Inferior parietal cortex (tissue), 1 donor: Measurements from ENCODE around the gene PLA2G2E.
"Not testable (repeated sequence)": the region's sequence is repeated elsewhere in the genome, so short reads cannot be mapped to it uniquely, and the experiment has no call there.

ENCODE experiments used
- DNase-seq: peaks from one replicate; pipeline ENCODE4 v3.0.0-alpha.2; 2016; ENCODE audit errors: extremely low spot score

The PLA2G2E gene

DNA sequence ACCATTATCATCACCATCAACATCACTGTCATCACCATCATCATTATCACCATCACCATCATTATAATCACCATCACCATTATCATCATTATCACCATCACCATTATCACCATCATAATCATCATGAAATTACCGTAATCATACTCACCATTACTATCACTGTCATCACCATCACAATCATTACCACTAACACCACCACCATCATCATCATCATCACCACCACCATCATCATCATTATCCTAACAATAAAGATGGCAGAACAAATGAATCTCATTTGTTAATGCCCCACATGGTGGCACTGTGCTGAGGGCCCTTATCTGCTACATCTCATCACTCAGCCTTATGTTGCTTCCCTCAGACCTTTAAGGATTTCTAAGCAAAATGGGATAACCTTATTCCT is 9.4 kb upstream of the PLA2G2E start:
- no peak for DNase-seq

DNA sequence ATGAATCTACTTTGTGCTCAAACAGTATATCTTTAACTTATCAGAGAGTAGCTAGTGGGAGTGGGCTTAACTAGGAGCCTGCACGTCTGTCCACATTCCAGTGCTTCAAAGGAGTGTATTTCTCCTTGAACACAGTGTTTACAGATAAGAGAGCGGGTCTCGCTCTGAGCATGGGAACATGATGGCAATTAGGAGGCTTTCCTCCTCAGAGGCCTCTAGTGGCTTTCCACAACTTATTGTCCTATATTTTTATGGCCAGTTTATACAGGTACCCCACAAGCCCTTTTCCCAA is 3.7 kb upstream of the PLA2G2E start:
- DNase-seq = not testable (repeated sequence)

DNA sequence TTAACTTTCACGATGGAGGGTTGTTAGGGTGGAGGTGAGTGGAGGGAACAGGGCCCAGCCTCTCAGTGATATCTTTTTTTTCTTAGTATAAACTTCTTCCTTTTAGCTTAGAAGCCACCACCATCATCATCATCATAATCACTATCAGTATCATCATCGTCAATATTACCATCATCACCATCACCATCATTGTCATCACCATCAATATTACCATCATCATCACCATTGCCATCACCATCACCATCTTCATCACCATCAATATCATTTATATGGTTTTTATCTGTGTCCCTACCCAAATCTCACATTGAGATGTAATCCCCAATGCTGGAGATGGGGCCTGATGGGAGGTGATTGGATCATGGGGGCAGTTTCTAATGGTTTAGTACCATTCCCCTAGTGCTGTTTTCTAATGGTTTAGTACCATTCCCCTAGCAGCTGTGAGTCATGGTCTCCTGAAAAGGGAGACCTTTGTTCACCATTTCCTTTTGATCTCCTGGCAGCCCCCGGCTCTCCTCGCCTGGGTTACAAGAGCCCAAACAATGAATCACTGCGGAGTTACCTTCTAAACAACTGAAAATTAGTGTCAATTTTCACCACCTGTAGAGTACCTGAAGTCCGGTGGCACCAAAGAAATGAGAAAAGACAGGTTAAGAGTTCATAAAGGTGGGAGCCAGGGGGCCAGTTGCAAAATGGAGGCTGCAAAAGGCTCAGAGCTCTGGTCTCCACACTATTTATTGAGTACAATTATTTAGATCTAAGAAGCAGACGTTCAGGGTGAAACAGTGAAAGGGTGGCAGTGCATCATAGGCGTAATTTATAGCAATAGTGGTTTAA is 3.1 kb upstream of the PLA2G2E start:
- no peak for DNase-seq

DNA sequence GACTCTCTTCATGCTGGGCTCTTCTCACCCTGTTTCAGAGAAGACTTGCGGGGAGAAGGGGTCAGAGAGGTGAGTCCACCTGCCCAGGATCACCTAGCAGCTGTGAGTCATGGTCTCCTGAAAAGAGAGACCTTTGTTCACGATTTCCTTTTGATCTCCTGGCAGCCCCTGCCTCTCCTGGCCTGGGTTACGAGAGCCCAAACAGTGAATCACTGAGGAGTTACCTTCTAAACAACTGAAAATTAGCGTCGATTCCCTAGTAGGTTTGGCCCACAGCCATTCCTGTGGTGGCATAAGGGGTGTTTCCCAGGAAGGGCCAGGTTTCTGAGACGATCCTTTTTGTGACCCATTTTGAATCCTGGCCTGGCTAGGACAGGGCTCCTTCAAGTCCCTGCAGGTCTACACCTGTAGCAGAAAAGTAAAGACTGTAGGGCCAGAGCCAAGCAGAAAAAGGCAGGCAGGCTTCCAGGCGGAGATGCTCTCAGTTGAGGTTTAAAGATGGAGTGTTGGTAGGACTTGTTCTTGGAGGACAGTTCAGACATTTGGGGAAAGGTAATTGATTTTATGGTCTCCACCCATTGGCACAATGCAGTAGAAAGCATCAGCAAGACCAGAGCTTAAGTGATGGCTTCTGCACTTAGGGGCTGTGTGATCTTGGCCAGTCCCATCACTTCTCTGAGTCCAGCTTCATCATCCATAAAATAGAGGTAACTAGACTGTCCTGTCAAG is 2.1 kb upstream of the PLA2G2E start:
- DNase-seq = no peak

DNA sequence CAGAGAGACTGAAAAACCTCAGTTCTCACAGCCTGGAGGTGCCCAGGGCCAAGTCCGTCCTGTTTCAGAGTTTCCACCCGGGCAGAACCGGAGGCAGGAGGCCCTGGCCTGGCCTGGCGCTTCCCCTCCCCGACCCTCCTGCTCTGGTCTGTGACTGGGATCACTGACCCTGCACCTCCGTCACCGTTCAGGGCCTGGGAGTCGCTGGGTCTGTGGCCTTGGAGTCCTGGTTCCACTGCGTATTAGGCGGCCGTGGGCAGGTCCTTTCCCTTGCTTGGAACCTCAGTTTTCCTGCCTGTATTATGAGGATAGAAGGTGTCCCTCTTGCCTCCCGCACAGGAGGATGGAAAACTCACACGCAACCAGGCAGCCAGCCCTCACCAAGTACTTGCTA is 533 bp upstream of the PLA2G2E start:
- no peak for DNase-seq

DNA sequence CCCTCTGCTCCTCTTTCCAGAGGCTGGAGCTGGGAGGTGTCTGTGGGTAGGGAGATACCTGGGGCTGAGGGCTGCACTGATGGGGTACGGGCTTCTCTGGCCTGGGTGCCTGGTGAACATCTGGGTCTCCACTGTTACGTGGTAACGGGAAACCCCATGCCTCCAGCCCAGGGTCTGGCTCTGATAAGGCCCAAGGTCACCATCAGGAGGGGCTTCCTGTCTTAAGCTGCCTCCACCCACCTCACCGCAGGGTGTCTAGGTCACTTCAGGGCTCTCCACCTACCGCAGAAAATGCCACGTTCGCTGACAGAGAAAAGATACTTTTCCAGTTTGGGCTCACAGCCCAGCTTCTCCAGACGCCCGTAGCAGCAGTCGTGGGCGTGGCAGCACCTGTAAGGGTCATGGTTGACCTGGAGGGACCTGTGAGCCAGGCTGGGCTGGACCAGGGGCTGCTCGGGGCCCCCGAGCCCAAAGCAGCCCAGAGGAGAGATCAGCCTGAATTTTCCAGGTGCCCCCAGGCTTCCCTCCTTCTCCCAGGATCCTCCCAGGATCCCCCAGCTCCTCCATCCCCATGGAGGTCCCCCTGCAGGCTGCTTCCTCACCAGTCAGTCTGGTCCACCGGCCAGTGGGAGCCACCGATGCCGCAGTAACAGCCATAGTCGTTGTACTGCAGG is 1.3 kb downstream of the PLA2G2E start:
- DNase-seq = no peak

DNA sequence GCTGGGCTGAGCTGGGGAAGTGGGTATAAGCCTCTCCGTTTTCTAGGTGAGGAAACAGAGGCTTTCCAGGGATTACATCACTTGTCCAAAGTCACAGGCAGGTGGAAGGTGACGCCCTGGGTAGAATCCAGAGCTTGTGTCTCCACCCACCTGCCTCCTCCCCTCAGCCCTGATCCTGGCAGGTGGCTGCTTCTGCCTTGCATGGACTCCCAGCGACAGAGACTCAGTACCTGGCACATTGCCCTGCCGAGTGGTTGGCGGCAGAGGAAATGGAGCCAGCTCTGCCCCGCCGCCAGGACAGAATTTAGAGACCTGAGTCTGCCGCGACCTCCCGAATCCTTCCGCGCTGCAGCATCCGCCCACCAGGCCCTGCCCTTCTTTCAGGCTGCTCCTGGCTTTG is 2.1 kb downstream of the PLA2G2E start:
- no peak for DNase-seq

DNA sequence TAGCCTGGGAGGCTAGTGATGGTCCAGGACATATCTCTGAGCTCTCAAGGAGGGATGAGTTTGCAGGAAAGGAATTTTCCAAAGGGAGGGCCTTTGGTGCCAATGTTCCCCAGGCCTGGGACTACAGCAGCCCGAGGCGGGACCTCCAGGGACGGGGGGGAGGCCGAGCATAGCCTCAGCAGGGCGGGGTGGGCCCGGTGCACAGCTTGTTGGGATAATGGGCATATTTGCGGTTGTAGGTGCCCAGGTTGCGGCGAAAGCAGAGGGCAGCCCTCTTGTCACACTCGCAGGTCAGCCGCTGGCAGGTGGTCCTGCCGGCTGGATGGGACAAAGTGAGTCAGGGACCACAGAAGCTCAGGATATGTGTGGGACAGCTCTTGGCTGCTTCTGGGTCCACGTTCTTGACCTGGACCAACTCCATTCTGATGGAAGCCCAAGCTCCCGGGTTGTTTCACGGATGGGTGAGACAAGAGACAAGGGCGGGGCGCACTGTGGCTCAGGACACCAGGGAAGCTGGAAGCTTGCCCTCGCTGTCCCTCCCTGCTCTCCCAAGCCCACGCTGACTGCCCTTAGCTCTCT is 3.2 kb downstream of the PLA2G2E start:
- no peak for DNase-seq

DNA sequence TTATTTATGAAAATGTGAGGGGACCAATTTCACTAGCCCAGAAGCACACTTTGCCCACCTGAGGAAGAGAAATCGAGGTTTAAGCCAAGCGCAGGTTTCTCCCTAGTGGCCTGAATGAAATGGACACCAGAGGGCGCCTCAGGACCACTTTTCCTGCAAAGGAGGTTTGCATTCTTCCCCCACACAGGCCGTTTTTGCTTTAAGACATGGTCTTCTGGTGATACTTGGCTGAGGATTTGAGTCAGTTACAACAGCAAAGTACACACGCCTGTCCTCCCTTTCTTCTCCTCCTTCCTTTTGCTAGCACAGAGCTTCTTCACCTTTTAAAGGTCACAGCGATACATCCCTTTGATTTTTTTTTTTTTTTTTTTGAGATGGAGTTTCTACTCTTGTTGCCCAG is 5.4 kb downstream of the PLA2G2E start:
- DNase-seq = peak; percentile 93

DNA sequence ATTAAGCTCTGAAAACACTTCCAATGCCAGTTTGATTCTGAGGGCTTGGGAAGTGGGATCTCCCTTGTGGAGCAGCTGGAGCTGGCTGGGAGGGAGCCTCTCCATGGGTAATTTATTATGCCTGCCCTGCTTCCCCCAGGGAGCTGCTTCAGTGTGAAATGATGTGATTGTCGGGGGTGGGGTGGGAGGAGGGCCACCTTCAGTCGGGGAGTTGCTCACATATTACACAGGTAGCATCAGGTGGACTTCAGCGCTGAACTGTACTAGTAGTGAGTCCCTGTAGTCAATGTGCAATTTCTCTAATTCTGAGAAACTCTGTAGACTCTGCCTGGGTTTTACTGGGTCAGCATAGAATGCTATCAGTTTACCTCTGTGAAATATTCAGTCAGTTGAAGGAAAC is 12.8 kb downstream of the PLA2G2E start:
- no peak for DNase-seq

DNA sequence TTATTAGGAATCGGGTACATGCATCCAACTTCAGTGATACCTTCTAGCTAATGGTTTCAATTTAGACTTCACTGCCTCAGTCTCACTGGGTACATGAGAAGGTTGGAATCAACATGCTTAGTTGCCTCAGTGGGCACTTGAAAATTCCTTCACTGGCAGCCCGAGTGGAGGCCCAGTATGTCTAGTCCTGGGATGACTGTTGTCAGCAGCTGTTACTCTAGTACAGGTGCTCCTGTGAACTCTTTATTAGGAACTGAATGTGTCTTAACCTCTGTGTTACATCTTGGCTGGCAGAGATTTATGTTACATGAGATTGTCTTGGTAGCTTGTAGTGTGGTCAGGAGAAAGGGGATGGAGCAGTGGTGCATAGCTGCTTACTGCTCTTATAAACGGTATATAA is 13.4 kb downstream of the PLA2G2E start:
- DNase-seq = no peak

DNA sequence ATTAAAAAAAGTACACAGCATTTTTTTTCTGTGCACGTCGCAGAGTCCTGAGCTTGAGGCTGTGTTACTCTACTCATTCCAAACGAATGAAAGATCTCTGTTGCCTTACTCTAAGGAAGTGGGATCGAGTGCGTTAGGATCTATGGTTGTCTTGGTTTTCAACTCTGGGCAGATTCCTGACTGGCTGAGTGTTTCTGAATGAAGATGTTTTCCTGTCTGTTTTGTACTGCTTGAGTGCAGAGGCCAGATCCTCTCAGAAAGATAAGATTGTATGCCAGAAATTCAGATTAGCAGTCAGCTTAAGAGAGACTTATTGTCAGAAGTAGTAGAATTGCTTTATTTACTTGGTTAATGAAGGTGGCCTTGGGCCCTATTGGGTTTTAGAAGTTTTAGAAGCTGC is 14.0 kb downstream of the PLA2G2E start:
- no peak for DNase-seq

DNA sequence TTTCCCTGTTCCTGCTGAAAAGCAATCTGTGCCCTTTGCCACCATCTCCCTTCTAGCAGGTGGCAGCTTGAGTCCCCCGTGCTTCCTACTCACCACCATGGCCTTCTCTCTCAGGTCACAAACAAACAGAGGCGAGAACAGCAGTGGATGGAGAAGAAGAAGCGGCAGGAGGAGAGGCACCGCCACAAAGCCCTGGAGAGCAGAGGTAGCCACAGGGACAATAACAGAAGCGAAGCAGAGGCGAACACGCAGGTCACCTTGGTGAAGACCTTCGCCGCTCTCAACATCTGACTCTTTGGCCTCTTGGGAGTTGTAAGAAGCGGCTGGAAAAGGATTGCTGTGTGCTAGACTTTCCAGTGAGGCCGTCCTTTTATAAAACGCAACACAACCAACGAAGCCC is 16.0 kb downstream of the PLA2G2E start:
- no peak for DNase-seq

DNA sequence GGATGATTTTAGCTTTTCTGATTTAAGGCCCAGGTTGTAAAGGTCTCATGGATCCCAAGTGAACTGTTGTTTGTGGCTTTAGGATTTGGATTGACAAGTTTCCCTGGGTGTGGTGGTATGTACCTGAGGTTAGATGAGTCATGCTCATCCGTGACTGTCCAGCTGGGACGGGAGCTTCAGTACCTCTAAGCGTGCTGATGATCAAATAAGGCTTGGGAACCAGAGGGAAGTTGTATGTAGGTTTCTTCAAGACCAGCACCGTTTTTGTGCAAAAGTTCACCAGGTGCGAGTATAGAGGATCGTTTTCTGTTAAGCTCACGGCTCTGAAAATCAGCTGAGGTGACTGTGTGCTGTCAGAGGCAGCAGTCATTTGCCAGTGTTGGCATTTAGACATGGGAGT is 19.8 kb downstream of the PLA2G2E start:
- DNase-seq = no peak

DNA sequence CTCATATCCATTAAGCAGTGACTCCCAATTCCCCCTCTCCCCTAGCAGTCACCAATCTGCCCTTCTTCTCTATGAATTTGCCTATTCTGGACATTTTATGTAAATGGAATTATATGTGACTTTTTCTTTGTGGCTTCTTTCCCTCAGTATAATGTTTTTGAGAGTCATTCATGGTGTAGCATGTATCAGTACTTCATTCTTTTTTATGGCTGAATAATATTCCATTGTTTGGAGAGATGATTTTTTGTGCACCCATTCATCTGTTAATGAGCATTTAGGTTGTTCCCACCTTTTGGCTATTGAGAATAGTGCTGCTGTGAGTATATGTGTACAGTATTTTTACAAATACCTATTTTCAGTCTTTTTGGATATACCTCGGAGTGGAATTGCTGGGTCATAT is 21.8 kb downstream of the PLA2G2E start:
- no peak for DNase-seq

DNA sequence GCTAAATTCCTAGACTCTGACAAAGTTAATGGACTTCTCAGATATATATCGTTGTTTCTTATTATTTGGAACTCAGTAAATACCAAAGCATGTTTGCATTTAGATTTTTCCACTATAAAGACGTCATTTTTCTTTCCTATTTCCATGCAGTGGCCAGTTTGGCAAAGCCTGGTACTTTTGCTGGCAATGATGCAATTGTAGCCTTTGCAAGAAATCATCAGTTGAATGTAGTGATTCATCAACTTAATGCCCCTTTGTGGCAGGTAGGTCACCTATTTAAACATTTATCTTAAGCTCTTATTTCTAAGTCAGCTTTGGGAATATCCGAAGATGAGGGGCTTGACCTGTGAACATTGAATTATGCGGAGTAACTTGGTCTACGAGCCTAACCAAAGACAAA is 29.2 kb downstream of the PLA2G2E start:
- no peak for DNase-seq

DNA sequence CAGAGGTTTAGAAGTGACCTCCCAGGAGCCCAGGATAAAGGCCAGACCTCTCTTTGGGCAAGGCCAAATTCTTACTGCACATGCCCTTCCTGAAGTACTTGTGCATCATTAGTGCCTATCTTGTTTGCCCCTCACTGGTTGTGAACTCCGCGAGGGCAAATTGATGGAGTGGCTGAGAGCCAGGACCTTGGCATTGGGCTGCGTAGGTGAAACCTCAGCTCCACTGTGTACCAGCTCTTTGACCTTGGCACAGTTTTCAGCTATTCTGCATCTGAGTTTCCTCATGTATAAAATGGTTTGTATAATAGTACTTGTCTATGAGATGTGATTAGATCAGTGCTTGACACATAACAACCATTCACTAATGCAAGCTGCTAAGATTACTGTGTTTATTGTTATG is 29.7 kb downstream of the PLA2G2E start:
- no peak for DNase-seq

DNA sequence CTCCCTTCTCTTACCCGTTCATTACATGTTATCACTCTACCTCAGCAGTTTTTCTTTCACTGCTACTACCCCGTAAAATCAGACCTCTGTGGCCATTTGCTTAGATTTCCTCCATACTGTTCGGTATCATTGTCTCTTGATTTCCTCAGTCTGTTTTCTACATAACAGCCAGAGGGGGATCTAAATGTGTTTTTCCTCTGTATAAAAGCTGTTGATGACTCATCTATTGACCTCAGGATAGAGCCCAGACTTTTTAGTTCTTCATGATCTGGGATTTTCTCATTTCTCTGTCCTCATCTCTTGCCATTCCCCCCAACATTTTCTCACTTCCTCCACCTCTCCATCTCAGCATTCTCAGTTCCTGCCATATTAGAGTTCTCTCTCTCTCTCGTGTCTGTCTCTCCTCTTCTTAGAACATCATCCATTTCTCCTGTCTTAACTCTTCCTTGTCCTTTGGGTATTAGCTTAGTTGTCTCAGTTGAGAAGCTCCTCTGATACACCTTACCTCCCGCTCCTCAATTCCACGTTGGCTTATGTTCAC is 30.7 kb downstream of the PLA2G2E start:
- DNase-seq = no peak

DNA sequence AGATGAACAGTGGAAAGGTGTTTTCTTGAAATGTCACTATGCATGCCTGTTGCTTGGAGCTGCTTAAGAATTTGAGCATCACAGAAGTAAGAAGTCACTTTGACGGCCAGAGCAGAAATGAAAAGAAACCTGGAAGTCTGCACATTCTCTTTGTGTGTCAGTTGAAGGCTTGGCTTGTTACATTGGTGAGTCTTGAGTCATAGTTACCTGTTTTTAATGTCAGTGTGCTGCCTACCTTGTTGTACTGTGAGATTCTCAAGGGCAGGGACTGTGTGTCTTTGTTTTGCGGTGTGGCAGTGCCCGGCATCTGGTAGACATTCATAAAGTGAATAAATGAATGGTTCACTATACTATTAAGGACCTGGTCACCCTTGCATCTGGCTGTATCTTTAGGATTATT is 31.3 kb downstream of the PLA2G2E start:
- no peak for DNase-seq

DNA sequence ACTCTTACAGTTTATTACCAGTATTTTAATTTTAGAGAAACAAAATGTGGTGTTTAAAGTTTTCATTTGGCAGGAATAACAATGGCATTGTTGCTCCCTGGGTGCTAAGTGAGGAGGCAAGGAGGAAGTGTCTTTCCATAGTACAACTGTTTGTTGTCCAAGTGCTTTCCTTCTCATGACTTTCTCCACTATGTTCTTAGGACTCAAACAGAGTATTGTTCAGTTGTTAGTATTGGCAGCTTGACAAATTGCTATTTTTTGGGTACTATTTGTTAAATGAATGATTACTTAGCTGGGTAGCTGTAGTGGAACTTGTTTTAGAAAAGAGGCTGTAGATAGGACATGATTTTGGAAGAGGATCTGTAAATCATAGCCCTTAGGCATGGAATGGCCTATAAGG is 33.8 kb downstream of the PLA2G2E start:
- DNase-seq = no peak

DNA sequence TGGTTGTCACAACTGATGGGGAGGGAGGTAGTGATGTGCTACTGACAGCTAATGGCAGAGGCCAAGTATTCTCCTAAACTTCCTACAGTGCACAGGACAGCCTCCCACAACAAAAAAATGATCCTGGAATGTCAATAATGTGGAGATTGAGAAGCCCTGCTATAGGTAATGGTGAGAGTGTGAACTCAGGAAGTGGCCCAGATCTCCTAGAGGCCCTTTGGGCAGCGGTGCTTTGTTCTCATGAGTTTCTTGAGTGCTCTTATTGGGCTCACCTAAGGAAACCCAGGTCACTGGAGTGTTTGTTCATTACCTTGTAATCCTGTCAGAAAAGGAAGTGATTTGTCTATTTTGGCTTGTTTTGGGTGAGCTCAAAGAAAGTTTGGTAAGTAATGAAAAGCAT is 35.3 kb downstream of the PLA2G2E start:
- no peak for DNase-seq

DNA sequence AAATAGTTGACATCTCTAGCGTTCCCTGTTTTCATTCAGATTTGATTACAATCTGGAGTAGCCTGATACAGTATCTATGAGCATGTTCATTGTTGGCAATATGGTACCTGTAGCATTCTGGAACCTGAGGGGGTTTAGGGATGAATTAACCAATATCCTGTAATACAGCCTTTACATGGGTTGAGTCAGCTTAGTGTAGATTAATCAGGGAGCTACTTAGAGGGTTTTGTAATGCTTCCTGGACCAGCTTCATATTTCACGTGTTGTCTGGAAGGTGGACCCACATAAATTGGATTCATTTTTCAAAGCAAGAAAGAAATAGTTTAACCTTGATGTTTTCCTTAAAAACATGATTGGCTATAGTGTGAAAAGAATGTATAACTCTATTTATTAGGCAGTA is 37.6 kb downstream of the PLA2G2E start:
- DNase-seq = no peak

DNA sequence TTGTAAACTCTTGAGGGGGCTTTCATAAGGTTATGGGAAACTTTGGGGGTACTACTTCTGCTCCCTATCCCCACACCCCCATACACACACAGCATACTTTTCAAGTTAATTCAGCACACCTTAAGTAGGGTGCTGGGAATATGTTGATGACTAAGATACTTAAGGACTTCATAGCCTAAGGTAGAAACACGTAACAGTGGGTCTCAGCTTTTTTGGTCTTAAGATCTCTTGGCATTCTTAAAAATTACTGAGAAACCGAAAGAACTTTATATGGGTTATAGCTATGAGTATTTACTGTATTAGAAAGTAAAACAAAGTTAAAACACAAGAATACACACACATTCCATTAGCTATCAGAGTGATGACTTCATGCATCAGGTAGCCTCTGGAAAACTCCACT is 39.1 kb downstream of the PLA2G2E start:
- no peak for DNase-seq
